H1 (cell line): Measurements from ENCODE around the gene RNF151. TPM values are rescaled to one million over a fixed set of nuclear protein-coding genes. Genes with fewer than 3 reads are reported as not detected.

ENCODE experiments used
- BACH1 ChIP-seq: IDR thresholded peaks from 2 replicates; pipeline ENCODE4 v1.6.1; 2012; ENCODE audit warnings: low read length, improper control_type of control experiment
- CBX8 ChIP-seq: fragments of 300-800, 300-1000 bp; sonication (generic); IDR thresholded peaks from 2 replicates; pipeline ENCODE4 v1.7.1; 2016; ENCODE audit warnings: low read depth, low read length, borderline replicate concordance
- EP300 ChIP-seq, 2 experiments: IDR thresholded peaks; 1 replicate in 1 of 2; 2 replicates in 1 of 2; pipeline ENCODE4 v1.6.1; 2011 to 2012; ENCODE audit warnings: low read depth in 2 of 2, low read length in 2 of 2, mild to moderate bottlenecking in 2 of 2, borderline replicate concordance in 1 of 2, inconsistent platforms in 1 of 2, moderate library complexity in 1 of 2
- JUN ChIP-seq: IDR thresholded peaks from 2 replicates; pipeline ENCODE4 v1.6.1; 2011; ENCODE audit warnings: low read depth, mild to moderate bottlenecking, improper control_type of control experiment, low read length
- JUND ChIP-seq: IDR thresholded peaks from 2 replicates; pipeline ENCODE4 v1.6.1; 2011; ENCODE audit warnings: mild to moderate bottlenecking, improper control_type of control experiment, low read length
- POU5F1 ChIP-seq: IDR thresholded peaks from 2 replicates; pipeline ENCODE4 v1.6.1; 2011; ENCODE audit warnings: low read depth, mild to moderate bottlenecking, low read length, moderate library complexity
- RNF2 ChIP-seq: fragments of 200-900, 300-1000 bp; sonication (generic); IDR thresholded peaks from 2 replicates; pipeline ENCODE4 v1.7.1; 2016; ENCODE audit warnings: borderline replicate concordance, low read depth, mild to moderate bottlenecking, antibody characterized with exemption, low read length; ENCODE audit not compliant: poor library complexity, severe bottlenecking; ENCODE audit errors: missing control alignments
- SAP30 ChIP-seq: fragments of 300-600 bp; sonication (generic); IDR thresholded peaks from 2 replicates; pipeline ENCODE4 v1.7.1; 2012; ENCODE audit warnings: low read length, moderate library complexity, mild to moderate bottlenecking, inconsistent platforms; ENCODE audit not compliant: insufficient read depth, insufficient replicate concordance
- SP4 ChIP-seq: IDR thresholded peaks from 2 replicates; pipeline ENCODE4 v1.6.1; 2012; ENCODE audit warnings: low read length, inconsistent platforms
- TAF7 ChIP-seq: optimal IDR thresholded peaks from 2 replicates; pipeline ENCODE3; 2011; ENCODE audit warnings: low read depth, mild to moderate bottlenecking, inconsistent platforms, low read length, moderate library complexity, borderline replicate concordance
- ZNF274 ChIP-seq: IDR thresholded peaks from 2 replicates; pipeline ENCODE4 v1.7.0; 2012; ENCODE audit warnings: low read length, borderline replicate concordance; ENCODE audit errors: extremely low read depth
- polyA plus RNA-seq, 7 experiments: library from polyadenylated mRNA; depleted of rRNA in 3 of 7; stranded (reverse) in 5 of 7; unstranded in 2 of 7; fragments of >200 nt in 5 of 7; fragments of 200-250 nt in 2 of 7; gene quantifications; 1 replicate in 5 of 7; 2 replicates in 1 of 7; 4 replicates in 1 of 7; pipeline versions ENCODE4 v1.2.1 to v1.2.3, GENCODE V29; 2011 to 2013; ENCODE audit warnings: missing spikeins in 2 of 7, mixed read lengths in 2 of 7
- total RNA-seq: library from RNA; stranded (reverse); fragmentation: NEBNext Ultra II Directional; extraction: Animal tissue kit (Norgen Biotek cat#: 25700); gene quantifications from 2 replicates; pipeline ENCODE4 v1.2.1, GENCODE V29; 2021
- TF ChIP-seq, protein P1 (sequence below): fragments of 300-600 bp; sonication (generic); IDR thresholded peaks from 2 replicates; pipeline ENCODE4 v1.7.1; 2012; ENCODE audit warnings: low read length, moderate library complexity, mild to moderate bottlenecking, inconsistent platforms; ENCODE audit not compliant: insufficient replicate concordance

Gene RNF151
- total and polyA plus RNA-seq, 2 of the 8 experiments (the other 6 are each of a cell fraction or from before 2014, with no cell fraction given) = not detected

DNA sequence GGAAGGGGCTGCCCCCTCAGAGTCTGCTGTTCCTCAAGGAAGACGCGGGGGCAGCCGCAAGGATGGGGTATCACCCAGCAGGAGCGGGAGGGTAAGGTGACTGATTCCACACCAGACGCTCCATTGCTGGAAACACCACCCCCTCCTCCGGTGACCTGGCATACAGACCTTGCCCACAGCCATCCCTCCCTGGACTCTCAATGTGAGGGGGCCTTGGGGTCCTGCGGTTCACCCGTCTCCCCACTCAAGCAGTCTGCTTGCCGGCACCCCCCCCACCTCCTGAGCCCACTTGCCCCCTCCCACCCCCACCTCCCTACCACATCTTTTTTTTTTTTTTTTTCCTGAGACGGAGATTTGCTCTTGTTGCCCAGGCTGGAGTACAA is 36.3 kb upstream of the RNF151 start (continued):
- TF ChIP-seq, protein P1, sequence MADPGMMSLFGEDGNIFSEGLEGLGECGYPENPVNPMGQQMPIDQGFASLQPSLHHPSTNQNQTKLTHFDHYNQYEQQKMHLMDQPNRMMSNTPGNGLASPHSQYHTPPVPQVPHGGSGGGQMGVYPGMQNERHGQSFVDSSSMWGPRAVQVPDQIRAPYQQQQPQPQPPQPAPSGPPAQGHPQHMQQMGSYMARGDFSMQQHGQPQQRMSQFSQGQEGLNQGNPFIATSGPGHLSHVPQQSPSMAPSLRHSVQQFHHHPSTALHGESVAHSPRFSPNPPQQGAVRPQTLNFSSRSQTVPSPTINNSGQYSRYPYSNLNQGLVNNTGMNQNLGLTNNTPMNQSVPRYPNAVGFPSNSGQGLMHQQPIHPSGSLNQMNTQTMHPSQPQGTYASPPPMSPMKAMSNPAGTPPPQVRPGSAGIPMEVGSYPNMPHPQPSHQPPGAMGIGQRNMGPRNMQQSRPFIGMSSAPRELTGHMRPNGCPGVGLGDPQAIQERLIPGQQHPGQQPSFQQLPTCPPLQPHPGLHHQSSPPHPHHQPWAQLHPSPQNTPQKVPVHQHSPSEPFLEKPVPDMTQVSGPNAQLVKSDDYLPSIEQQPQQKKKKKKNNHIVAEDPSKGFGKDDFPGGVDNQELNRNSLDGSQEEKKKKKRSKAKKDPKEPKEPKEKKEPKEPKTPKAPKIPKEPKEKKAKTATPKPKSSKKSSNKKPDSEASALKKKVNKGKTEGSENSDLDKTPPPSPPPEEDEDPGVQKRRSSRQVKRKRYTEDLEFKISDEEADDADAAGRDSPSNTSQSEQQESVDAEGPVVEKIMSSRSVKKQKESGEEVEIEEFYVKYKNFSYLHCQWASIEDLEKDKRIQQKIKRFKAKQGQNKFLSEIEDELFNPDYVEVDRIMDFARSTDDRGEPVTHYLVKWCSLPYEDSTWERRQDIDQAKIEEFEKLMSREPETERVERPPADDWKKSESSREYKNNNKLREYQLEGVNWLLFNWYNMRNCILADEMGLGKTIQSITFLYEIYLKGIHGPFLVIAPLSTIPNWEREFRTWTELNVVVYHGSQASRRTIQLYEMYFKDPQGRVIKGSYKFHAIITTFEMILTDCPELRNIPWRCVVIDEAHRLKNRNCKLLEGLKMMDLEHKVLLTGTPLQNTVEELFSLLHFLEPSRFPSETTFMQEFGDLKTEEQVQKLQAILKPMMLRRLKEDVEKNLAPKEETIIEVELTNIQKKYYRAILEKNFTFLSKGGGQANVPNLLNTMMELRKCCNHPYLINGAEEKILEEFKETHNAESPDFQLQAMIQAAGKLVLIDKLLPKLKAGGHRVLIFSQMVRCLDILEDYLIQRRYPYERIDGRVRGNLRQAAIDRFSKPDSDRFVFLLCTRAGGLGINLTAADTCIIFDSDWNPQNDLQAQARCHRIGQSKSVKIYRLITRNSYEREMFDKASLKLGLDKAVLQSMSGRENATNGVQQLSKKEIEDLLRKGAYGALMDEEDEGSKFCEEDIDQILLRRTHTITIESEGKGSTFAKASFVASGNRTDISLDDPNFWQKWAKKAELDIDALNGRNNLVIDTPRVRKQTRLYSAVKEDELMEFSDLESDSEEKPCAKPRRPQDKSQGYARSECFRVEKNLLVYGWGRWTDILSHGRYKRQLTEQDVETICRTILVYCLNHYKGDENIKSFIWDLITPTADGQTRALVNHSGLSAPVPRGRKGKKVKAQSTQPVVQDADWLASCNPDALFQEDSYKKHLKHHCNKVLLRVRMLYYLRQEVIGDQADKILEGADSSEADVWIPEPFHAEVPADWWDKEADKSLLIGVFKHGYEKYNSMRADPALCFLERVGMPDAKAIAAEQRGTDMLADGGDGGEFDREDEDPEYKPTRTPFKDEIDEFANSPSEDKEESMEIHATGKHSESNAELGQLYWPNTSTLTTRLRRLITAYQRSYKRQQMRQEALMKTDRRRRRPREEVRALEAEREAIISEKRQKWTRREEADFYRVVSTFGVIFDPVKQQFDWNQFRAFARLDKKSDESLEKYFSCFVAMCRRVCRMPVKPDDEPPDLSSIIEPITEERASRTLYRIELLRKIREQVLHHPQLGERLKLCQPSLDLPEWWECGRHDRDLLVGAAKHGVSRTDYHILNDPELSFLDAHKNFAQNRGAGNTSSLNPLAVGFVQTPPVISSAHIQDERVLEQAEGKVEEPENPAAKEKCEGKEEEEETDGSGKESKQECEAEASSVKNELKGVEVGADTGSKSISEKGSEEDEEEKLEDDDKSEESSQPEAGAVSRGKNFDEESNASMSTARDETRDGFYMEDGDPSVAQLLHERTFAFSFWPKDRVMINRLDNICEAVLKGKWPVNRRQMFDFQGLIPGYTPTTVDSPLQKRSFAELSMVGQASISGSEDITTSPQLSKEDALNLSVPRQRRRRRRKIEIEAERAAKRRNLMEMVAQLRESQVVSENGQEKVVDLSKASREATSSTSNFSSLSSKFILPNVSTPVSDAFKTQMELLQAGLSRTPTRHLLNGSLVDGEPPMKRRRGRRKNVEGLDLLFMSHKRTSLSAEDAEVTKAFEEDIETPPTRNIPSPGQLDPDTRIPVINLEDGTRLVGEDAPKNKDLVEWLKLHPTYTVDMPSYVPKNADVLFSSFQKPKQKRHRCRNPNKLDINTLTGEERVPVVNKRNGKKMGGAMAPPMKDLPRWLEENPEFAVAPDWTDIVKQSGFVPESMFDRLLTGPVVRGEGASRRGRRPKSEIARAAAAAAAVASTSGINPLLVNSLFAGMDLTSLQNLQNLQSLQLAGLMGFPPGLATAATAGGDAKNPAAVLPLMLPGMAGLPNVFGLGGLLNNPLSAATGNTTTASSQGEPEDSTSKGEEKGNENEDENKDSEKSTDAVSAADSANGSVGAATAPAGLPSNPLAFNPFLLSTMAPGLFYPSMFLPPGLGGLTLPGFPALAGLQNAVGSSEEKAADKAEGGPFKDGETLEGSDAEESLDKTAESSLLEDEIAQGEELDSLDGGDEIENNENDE = no peak
- no peak for TF ChIP-seq POU5F1
- TF ChIP-seq TAF7 = no peak
- TF ChIP-seq ZNF274 = no peak
- no peak for TF ChIP-seq EP300 (IDR thresholded peaks at IDR 0.05; ENCODE audit: borderline replicate concordance in 1 of 2, low read depth in 2 of 2, low read length in 2 of 2)
- TF ChIP-seq SAP30 = no peak
- TF ChIP-seq RNF2 = no peak
- no peak for TF ChIP-seq JUN
- TF ChIP-seq SP4 = no peak
- no peak for TF ChIP-seq JUND
- TF ChIP-seq CBX8 = no peak
- TF ChIP-seq BACH1 = no peak
